Keratinocyte (primary cell): Measurements from ENCODE around the gene NDEL1. TPM values are rescaled to one million over a fixed set of nuclear protein-coding genes. Genes with fewer than 3 reads are reported as not detected.
A peak's percentile ranks its signal among the peaks of the same experiment; 100 is the strongest.

ENCODE experiments used
- DNase-seq: peaks from one replicate; pipeline ENCODE4 v3.0.0-alpha.2; 2011; ENCODE audit warnings: low read depth, missing footprints, low spot score
- FAIRE-seq: peaks from 2 replicates; lab custom pipeline; 2011; peaks lifted over from hg19 to GRCh38; lab: Jason Lieb, UNC
- H2AFZ ChIP-seq: 2 replicates; pipeline ENCODE4 v1.6.0; 2012; ENCODE audit warnings: low read length, control low read depth, inconsistent platforms; ENCODE audit not compliant: control insufficient read depth
- H3K27ac ChIP-seq: 2 replicates; pipeline ENCODE4 v1.5.1; 2011; ENCODE audit warnings: low read length; ENCODE audit not compliant: control insufficient read depth, insufficient read depth
- H3K27me3 ChIP-seq: 3 replicates; pipeline ENCODE4 v1.6.0; 2011; ENCODE audit warnings: low read length; ENCODE audit not compliant: control insufficient read depth, insufficient read depth; ENCODE audit errors: extremely low read depth
- H3K36me3 ChIP-seq, 2 experiments: 2 replicates in 1 of 2; 3 replicates in 1 of 2; pipeline ENCODE4 v1.5.1; 2011; ENCODE audit warnings: low read length in 2 of 2, mild to moderate bottlenecking in 1 of 2; ENCODE audit not compliant: control insufficient read depth in 2 of 2, insufficient read depth in 2 of 2; ENCODE audit errors: extremely low read depth in 1 of 2
- H3K4me1 ChIP-seq: 3 replicates; pipeline ENCODE4 v1.5.1; 2011; ENCODE audit warnings: low read length; ENCODE audit not compliant: control insufficient read depth, insufficient read depth; ENCODE audit errors: extremely low read depth
- H3K4me2 ChIP-seq: 3 replicates; pipeline ENCODE4 v1.6.0; 2011; ENCODE audit warnings: low read depth, low read length; ENCODE audit not compliant: control insufficient read depth, insufficient read depth; ENCODE audit errors: extremely low read depth
- H3K4me3 ChIP-seq, 3 experiments: fragments of 200-600 bp in 1 of 3; sonication (generic) in 1 of 3; 2 replicates in 2 of 3; 3 replicates in 1 of 3; pipeline ENCODE4 v1.5.1; 2011 to 2016; ENCODE audit warnings: low read length in 3 of 3, mild to moderate bottlenecking in 3 of 3, control low read depth in 2 of 3, inconsistent platforms in 1 of 3, low read depth in 1 of 3, mixed read lengths in 1 of 3, mixed run types in 1 of 3, moderate library complexity in 1 of 3; ENCODE audit not compliant: control insufficient read depth in 2 of 3, insufficient read depth in 2 of 3; ENCODE audit errors: extremely low read depth in 1 of 3
- H3K79me2 ChIP-seq: 2 replicates; pipeline ENCODE4 v1.6.0; 2012; ENCODE audit warnings: low read length; ENCODE audit not compliant: control insufficient read depth, insufficient read depth
- H3K9ac ChIP-seq: 3 replicates; pipeline ENCODE4 v1.6.0; 2011; ENCODE audit warnings: low read length; ENCODE audit not compliant: control insufficient read depth, insufficient read depth; ENCODE audit errors: extremely low read depth
- H3K9me1 ChIP-seq: 3 replicates; pipeline ENCODE4 v1.6.0; 2011; ENCODE audit warnings: low read length; ENCODE audit not compliant: control insufficient read depth, insufficient read depth; ENCODE audit errors: extremely low read depth
- H3K9me3 ChIP-seq: 2 replicates; pipeline ENCODE4 v1.5.1; 2012; ENCODE audit warnings: low read depth, low read length; ENCODE audit not compliant: control insufficient read depth
- H4K20me1 ChIP-seq: 3 replicates; pipeline ENCODE4 v1.6.0; 2011; ENCODE audit warnings: low read length; ENCODE audit not compliant: control insufficient read depth, insufficient read depth; ENCODE audit errors: extremely low read depth
- CTCF ChIP-seq, 3 experiments: IDR thresholded peaks in 1 of 3; conservative IDR thresholded peaks in 1 of 3; optimal IDR thresholded peaks in 1 of 3; 2 replicates in 2 of 3; 3 replicates in 1 of 3; pipeline versions ENCODE3 to v1.5.1; 2011; ENCODE audit warnings: low read length in 3 of 3, mild to moderate bottlenecking in 3 of 3, moderate library complexity in 2 of 3, control low read depth in 1 of 3, inconsistent platforms in 1 of 3; ENCODE audit not compliant: insufficient read depth in 2 of 3; ENCODE audit errors: extremely low read depth in 1 of 3
- EZH2 ChIP-seq: IDR thresholded peaks from one replicate; pipeline ENCODE4 v1.6.1; 2012; ENCODE audit warnings: inconsistent platforms, mild to moderate bottlenecking, low read length, moderate library complexity
- dilution Hi-C: fragments of 300-500 bp; cut with MboI; formaldehyde crosslinking; loops from one replicate; pipeline ENCODE4 v1.7.0; 2020; ENCODE audit warnings: low sequenced_read_pairs; ENCODE audit not compliant: extremely low pct_ligation_motif_present
- polyA plus RNA-seq, 5 experiments: library from polyadenylated mRNA; depleted of rRNA in 3 of 5; stranded (reverse) in 3 of 5; stranded (forward) in 1 of 5; unstranded in 1 of 5; fragments of >200 nt; gene quantifications; 1 replicate in 1 of 5; 2 replicates in 3 of 5; 3 replicates in 1 of 5; pipeline versions ENCODE4 v1.2.1 to v1.2.3, GENCODE V29; 2011 to 2012; ENCODE audit warnings: missing spikeins in 2 of 5, low read depth in 1 of 5, low replicate concordance in 1 of 5

NDEL1 gene
- polyA plus RNA-seq, 1 donor (not counting 4 experiments of a cell fraction or from before 2014, with no cell fraction given): 76.8 TPM

DNA sequence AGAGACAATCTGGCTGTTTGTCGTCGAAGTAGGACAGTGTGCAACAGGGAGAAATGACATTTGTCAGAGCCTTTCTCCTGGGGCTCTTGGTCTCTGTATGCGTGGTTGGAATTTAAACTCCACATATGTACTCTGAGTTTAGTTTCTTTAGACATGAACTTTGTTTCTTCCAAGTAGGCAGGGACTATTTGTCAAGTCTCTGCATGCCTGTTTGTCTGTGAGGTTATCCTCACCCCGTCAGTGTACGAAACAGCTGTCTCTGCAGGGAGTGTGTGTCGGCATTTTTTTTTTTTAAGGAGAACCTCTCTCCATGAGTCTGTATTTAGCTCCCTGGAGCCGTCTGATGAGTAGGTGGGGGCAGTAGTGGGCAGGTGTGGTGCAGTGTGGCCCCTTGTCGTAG, 29.7 kb downstream of the NDEL1 start:
- TF ChIP-seq EZH2 (no peak), CTCF (optimal IDR thresholded peaks at IDR 0.05 in 1 of 3, IDR thresholded peaks at IDR 0.05 in 1 of 3, conservative IDR thresholded peaks at IDR 0.05 in 1 of 3; ENCODE audit: extremely low read depth in 1 of 3, insufficient read depth in 2 of 3, low read length in 3 of 3) (no peak)
- no peaks in the 10 kb centered on the region for H3K9me3 ChIP-seq
- no peaks in the 10 kb centered on the region for H3K27me3 ChIP-seq
- dilution Hi-C loops: no loop called here
- peaks cover 24% of the 10 kb centered on the region for H3K4me1 ChIP-seq
- H3K9ac ChIP-seq: no peak overlapping the region
- peak overlapping the region; percentile 39 for H3K4me2 ChIP-seq
- no peak overlapping the region for H2AFZ ChIP-seq
- H3K27ac ChIP-seq: peak overlapping the region; percentile 0
- DNase-seq (no peak), FAIRE-seq (peak; percentile 69)
- H3K9me1 ChIP-seq: peaks cover 3% of the 10 kb centered on the region
- peaks cover 23% of the 10 kb centered on the region for H4K20me1 ChIP-seq
- peaks cover 35 to 41% of the 10 kb centered on the region in 2 experiments for H3K36me3 ChIP-seq
- peaks cover 63% of the 10 kb centered on the region for H3K79me2 ChIP-seq
- H3K4me3 ChIP-seq: peak overlapping the region in 1 of 3 experiments; percentile 3

- H3K9ac ChIP-seq: no peak overlapping the region
- no peak overlapping the region for H3K4me3 ChIP-seq
These were observed 30.1 kb downstream of the NDEL1 start for GRCh38 chr17:8465759-8466158.

More at GRCh38 chr17:8465759-8466158, 30.1 kb downstream of the NDEL1 start:
- dilution Hi-C loops: no loop called here
- peaks cover 27% of the 10 kb centered on the region for H3K4me1 ChIP-seq
- no peak for TF ChIP-seq CTCF (optimal IDR thresholded peaks at IDR 0.05 in 1 of 3, IDR thresholded peaks at IDR 0.05 in 1 of 3, conservative IDR thresholded peaks at IDR 0.05 in 1 of 3; ENCODE audit: extremely low read depth in 1 of 3, insufficient read depth in 2 of 3, low read length in 3 of 3)
- no peak for TF ChIP-seq EZH2
- no peak overlapping the region for H3K27ac ChIP-seq
- peak overlapping the region; percentile 39 for H3K4me2 ChIP-seq
- H2AFZ ChIP-seq: no peak overlapping the region
- FAIRE-seq: no peak
- no peaks in the 10 kb centered on the region for H3K27me3 ChIP-seq
- H3K9me3 ChIP-seq: no peaks in the 10 kb centered on the region
- peaks cover 35 to 41% of the 10 kb centered on the region in 2 experiments for H3K36me3 ChIP-seq
- H3K79me2 ChIP-seq: peaks cover 63% of the 10 kb centered on the region
- peaks cover 3% of the 10 kb centered on the region for H3K9me1 ChIP-seq
- no peak for DNase-seq
- peaks cover 23% of the 10 kb centered on the region for H4K20me1 ChIP-seq
